Left ventricle myocardium inferior (tissue), 1 donor: ENCODE measurements around the gene KCNQ2. TPM values are rescaled to one million over a fixed set of nuclear protein-coding genes. Genes with fewer than 3 reads are reported as not detected.

ENCODE experiments used
- DNase-seq: peaks from one replicate; pipeline ENCODE4 v3.0.0-alpha.2; 2020
- H3K27ac ChIP-seq: fragments of 200-600 bp; replicated peaks from 2 replicates; pipeline ENCODE4 v1.8.0; 2021
- H3K27me3 ChIP-seq: fragments of 200-600 bp; 2 replicates; pipeline ENCODE4 v1.8.0; 2021; ENCODE audit warnings: low read depth
- H3K36me3 ChIP-seq: fragments of 200-600 bp; 2 replicates; pipeline ENCODE4 v1.8.0; 2021
- H3K4me1 ChIP-seq: fragments of 200-600 bp; 2 replicates; pipeline ENCODE4 v1.8.0; 2021
- H3K4me3 ChIP-seq: fragments of 200-600 bp; 2 replicates; pipeline ENCODE4 v1.8.0; 2021; ENCODE audit warnings: mild to moderate bottlenecking, moderate library complexity
- H3K9me3 ChIP-seq: fragments of 200-600 bp; replicated peaks from 2 replicates; pipeline ENCODE4 v1.8.0; 2021
- CTCF ChIP-seq: fragments of 200-600 bp; IDR thresholded peaks from 2 replicates; pipeline ENCODE4 v1.8.0; 2021; ENCODE audit warnings: antibody characterized with exemption, mild to moderate bottlenecking, borderline replicate concordance
- intact Hi-C: fragments of 100-400 bp; cut with micrococcal nuclease; formaldehyde crosslinking; loops from one replicate; pipeline ENCODE4 v1.11.0; 2022
- total RNA-seq: library from RNA; stranded (reverse); fragmentation: NEBNext Ultra II Directional; extraction: Animal tissue kit (Norgen Biotek cat#: 25700); gene quantifications from one replicate; pipeline ENCODE4 v1.2.1, GENCODE V29; 2021
- donor health status: DM: no; HTN: yes; CAD: no; lungs with severe emphysema.

Gene KCNQ2
- total RNA-seq, 1 donor from 2014 or later, result 2.3 TPM

GRCh38 chr20:63425846-63426485 lies 46.5 kb downstream of the KCNQ2 start:
- no peak for TF ChIP-seq CTCF
- intact Hi-C loops, result no loop called here
- H3K4me1 ChIP-seq, result no peaks in the 10 kb centered on the region
- H3K27me3 ChIP-seq, result peaks cover 26% of the 10 kb centered on the region
- H3K9me3 ChIP-seq, result no peaks in the 10 kb centered on the region
- no peak overlapping the region for H3K27ac ChIP-seq
- no peaks in the 10 kb centered on the region for H3K36me3 ChIP-seq
- no peak overlapping the region for H3K4me3 ChIP-seq
- no peak for DNase-seq

DNA sequence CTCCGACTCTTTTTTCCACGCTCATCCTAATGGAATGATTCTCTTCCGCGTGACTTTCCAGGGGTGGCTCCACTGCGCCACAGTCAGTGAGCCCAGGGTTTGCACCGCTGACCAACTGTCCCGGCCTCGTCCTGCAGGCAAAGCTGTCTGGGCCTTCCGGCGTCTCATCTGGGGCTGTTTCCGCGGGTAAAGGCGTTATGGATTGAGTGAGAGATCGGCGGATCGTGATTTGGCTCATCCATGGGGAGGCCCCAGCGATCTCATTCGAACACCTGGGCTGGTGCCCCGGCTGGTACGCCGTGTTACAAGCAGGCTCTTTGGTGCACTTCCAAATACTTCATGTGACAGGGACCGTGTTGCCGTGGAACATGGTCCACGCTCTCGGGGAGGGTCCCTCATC lies 47.8 kb downstream of the KCNQ2 start:
- no peak for TF ChIP-seq CTCF
- peaks cover 40% of the 10 kb centered on the region for H3K27me3 ChIP-seq

DNA sequence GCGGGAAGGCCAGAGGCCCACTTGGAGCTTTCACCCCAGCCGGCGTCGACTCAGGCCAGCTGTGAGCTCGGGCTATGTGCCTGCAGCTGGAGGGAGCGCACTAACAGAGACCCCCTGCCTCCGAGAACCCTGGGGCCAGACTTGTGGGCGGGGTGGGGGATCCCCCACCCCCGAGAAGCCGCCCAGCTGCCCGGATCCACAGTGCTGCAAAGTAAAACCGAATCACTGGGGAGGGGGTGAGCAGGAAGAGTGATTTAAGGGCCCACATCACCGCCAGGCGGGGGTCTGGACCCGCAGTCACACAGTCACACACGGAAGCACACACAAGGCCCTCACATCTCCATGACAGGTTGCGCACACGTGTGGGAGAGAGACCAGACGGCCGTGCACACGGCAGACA lies 48.7 kb downstream of the KCNQ2 start:
- H3K36me3 ChIP-seq, result no peaks in the 10 kb centered on the region
- TF ChIP-seq CTCF, result no peak
- H3K27ac ChIP-seq, result no peak overlapping the region
- no peak overlapping the region for H3K4me3 ChIP-seq
- intact Hi-C loops, result no loop called here
- no peak for DNase-seq
- no peaks in the 10 kb centered on the region for H3K9me3 ChIP-seq
- no peaks in the 10 kb centered on the region for H3K4me1 ChIP-seq
- H3K27me3 ChIP-seq, result peaks cover 48% of the 10 kb centered on the region

More for the DNA sequence above, 47.8 kb downstream of the KCNQ2 start:
- no peaks in the 10 kb centered on the region for H3K4me1 ChIP-seq
- H3K4me3 ChIP-seq, result no peak overlapping the region
- no peaks in the 10 kb centered on the region for H3K9me3 ChIP-seq
- no peaks in the 10 kb centered on the region for H3K36me3 ChIP-seq
- intact Hi-C loops, result no loop called here
- H3K27ac ChIP-seq, result no peak overlapping the region
- no peak for DNase-seq

- H3K36me3 ChIP-seq, result no peaks in the 10 kb centered on the region
These were observed 49.8 kb downstream of the KCNQ2 start for GRCh38 chr20:63422653-63423052.

DNA sequence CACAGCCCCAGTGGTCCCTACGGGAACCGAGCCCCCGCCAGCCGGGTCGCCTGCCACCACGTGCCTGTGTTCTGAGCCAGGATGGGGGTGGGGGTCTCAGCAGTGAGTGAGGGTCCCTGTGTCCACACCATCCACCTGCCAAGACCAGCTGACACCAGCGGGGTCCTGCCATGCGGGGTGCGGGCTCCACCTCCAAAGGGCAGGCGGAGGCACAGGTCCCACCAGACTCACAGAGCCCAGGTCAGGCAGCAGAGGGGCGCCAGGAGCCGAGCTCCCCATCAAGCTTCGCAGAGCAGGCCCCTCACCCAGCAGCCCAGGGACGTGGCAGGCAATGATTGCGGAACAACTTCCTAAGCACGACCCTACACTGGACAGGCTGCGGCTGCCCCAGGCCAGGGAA lies 50.5 kb downstream of the KCNQ2 start:
- no peak for DNase-seq
- Histone ChIP-seq H3K27me3 (peaks cover 67% of the 10 kb centered on the region), H3K27ac (no peak overlapping the region), H3K4me1 (no peaks in the 10 kb centered on the region), H3K36me3 (no peaks in the 10 kb centered on the region), H3K4me3 (no peak overlapping the region), H3K9me3 (no peaks in the 10 kb centered on the region)
- intact Hi-C loops, result no loop called here
- TF ChIP-seq CTCF, result no peak

More at GRCh38 chr20:63422653-63423052, 49.8 kb downstream of the KCNQ2 start:
- no peaks in the 10 kb centered on the region for H3K4me1 ChIP-seq
- intact Hi-C loops, result no loop called here
- DNase-seq, result no peak
- H3K9me3 ChIP-seq, result no peaks in the 10 kb centered on the region
- no peak overlapping the region for H3K4me3 ChIP-seq
- no peak for TF ChIP-seq CTCF
- H3K27ac ChIP-seq, result no peak overlapping the region
- peaks cover 59% of the 10 kb centered on the region for H3K27me3 ChIP-seq
